ENCODE results near the gene ARAP2.

ARAP2 gene

DNA sequence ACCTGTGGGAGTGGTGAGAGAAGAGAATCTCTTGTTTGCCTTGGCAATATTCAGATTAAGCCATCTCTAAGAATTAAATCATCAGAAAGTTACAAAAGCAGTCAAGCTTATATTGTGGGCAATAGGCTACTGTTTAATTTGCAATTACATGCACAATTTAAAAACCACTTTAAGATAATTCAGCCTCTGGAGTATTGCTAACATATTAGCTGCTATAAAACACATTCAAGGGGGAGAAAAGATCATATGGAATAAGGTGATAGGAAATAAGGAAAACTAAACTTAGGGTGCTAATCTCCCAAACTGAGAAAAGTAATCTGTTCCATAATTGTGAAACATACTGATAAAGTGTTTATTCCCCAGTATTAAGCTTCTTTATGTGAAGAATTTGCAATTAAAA is 103.9 kb downstream of the ARAP2 start:
- TF ChIP-seq, protein P1, sequence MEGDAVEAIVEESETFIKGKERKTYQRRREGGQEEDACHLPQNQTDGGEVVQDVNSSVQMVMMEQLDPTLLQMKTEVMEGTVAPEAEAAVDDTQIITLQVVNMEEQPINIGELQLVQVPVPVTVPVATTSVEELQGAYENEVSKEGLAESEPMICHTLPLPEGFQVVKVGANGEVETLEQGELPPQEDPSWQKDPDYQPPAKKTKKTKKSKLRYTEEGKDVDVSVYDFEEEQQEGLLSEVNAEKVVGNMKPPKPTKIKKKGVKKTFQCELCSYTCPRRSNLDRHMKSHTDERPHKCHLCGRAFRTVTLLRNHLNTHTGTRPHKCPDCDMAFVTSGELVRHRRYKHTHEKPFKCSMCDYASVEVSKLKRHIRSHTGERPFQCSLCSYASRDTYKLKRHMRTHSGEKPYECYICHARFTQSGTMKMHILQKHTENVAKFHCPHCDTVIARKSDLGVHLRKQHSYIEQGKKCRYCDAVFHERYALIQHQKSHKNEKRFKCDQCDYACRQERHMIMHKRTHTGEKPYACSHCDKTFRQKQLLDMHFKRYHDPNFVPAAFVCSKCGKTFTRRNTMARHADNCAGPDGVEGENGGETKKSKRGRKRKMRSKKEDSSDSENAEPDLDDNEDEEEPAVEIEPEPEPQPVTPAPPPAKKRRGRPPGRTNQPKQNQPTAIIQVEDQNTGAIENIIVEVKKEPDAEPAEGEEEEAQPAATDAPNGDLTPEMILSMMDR (conservative IDR thresholded peaks at IDR 0.05; ENCODE audit: control insufficient read depth, insufficient read depth, low read depth, low read length): no peak
- no peak overlapping the region for H3K4me3 ChIP-seq (ENCODE audit: control insufficient read depth, low read depth, low read length)
- no peak for DNase-seq (ENCODE audit: low read depth)

DNA sequence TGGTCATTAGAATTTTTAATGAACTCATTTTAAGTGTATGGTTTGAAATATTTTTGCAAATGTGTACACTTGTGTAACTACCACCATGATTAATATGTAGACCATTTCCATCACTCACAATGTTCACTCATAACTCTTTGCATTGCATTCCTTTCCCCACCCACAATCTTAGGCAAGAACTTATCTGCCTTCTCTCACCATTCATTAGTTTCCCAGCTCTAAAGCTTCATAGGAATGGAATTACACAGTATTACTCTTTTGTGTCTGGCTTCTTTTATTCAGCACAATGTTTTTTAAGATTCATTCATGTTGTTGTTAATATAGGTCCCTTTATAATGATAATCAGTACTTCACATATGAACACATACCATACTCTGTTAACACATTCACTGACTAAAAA is 106.1 kb downstream of the ARAP2 start:
- TF ChIP-seq, protein P1 (conservative IDR thresholded peaks at IDR 0.05; ENCODE audit: control insufficient read depth, insufficient read depth, low read depth, low read length): no peak
- no peak overlapping the region for H3K4me3 ChIP-seq (ENCODE audit: control insufficient read depth, low read depth, low read length)
- DNase-seq (ENCODE audit: low read depth): peak; percentile 11

DNA sequence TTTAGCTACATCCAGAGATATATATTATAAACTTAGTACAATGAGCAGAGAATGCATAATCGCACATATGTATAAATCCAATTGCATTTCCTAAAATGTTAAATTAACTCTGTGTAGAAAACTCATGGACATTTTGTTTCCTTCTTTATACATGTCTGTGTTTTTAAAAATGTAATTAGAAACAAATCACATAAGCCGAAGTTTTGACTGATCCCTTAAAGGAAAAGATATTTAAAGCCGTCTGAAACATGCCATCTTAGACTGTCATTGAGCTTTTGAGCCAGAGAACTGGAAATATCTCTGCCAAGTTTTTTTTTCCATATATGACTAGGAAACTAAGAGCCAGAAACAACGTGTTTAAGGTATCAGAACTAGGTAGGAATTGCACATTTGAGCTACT is 107.0 kb downstream of the ARAP2 start:
- TF ChIP-seq, protein P1 (conservative IDR thresholded peaks at IDR 0.05; ENCODE audit: control insufficient read depth, insufficient read depth, low read depth, low read length): no peak
- H3K4me3 ChIP-seq (ENCODE audit: control insufficient read depth, low read depth, low read length): no peak overlapping the region
- DNase-seq (ENCODE audit: low read depth): no peak

DNA sequence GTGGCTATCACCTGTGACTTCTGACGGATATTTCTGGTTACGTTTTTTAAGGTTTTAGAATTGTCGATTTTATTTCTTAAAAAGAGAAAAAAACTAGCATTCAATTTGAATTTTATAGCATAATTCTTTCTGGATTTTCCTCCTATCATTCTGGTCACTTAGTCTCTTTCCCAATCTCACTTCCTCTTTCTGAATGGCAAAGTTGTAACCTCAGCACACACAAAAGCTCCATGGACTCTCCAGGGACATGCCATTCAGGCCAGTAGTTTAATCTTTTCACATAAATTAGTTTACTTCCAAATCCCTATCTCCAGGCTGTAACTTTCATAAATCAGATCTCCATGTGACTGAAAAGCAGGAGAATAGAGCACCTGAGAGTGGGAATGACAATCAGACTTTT is 110.7 kb downstream of the ARAP2 start:
- H3K4me3 ChIP-seq (ENCODE audit: control insufficient read depth, low read depth, low read length): no peak overlapping the region
- TF ChIP-seq, protein P1 (conservative IDR thresholded peaks at IDR 0.05; ENCODE audit: control insufficient read depth, insufficient read depth, low read depth, low read length): no peak
- no peak for DNase-seq (ENCODE audit: low read depth)

DNA sequence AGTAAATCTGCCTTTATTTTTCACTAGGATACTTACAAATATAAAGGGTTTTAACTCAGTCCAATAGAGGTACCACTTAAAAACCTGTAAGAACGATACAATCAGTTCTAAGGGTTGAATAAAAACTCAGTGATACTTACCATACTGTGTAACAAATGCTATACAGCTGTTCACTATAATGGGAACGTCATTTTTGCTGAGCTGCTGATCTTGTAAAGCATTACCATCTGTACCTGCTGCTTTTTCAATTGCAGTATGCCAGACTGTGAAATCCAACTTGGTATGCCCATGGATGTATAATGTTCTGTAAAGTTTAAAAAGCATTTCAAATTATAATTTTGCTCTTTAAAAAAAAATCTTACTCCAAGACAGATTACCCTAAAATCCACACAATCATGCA is 111.2 kb downstream of the ARAP2 start:
- TF ChIP-seq, protein P1 (conservative IDR thresholded peaks at IDR 0.05; ENCODE audit: control insufficient read depth, insufficient read depth, low read depth, low read length): no peak
- DNase-seq (ENCODE audit: low read depth): no peak

DNA sequence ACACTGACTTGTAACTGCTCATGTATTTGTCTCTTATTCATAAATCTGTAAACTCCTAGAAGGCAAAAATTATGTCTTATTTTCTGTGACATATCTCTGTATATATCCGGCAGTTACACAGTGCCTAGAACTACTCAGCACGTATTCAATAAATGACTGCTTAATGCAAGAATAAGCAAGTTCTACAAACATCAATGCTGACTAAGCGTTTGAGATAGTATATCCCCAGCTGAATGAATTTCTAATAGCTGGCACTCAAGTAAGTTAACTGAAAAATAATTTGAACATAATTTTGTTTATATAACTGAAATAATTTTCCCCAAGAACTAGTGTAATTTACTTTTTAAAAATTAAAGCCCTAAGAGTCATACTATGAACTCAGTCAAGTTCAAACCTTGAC is 113.7 kb downstream of the ARAP2 start:
- no peak for DNase-seq (ENCODE audit: low read depth)
- TF ChIP-seq, protein P1 (conservative IDR thresholded peaks at IDR 0.05; ENCODE audit: control insufficient read depth, insufficient read depth, low read depth, low read length): no peak
- no peak overlapping the region for H3K4me3 ChIP-seq (ENCODE audit: control insufficient read depth, low read depth, low read length)

More for the DNA sequence above, 111.2 kb downstream of the ARAP2 start:
- no peak overlapping the region for H3K4me3 ChIP-seq (ENCODE audit: control insufficient read depth, low read depth, low read length)

DNA sequence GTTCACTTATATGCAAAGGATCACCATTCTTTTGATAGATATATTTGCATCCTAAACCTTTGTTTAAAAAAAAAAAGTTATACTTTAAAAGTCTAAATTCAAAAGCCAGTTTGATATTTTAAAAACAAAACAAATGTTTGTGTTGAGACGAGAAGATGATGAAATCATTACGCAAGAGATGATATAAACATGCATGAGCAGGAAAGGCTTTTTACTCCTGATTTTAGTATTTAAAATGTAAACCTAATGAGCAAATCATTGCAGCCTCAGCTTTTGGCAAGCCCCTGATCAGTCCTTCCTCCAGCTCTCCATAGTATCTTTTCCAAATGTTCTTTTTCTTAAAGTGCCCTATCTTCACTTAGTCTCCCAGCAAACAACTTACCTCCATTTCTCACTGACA is 115.6 kb downstream of the ARAP2 start:
- no peak overlapping the region for H3K4me3 ChIP-seq (ENCODE audit: control insufficient read depth, low read depth, low read length)
- TF ChIP-seq, protein P1 (conservative IDR thresholded peaks at IDR 0.05; ENCODE audit: control insufficient read depth, insufficient read depth, low read depth, low read length): no peak
- DNase-seq (ENCODE audit: low read depth): peak; percentile 19
